Upper lobe of right lung (tissue), 1 donor: ENCODE data around the gene CEACAM18. TPM values are rescaled to one million over a fixed set of nuclear protein-coding genes. Genes with fewer than 3 reads are reported as not detected.

Source experiments
- ATAC-seq: fragments of 200-7000 bp; cut with Tn5 transposase; one replicate; pipeline ENCODE4 v1.9.1; 2020; ENCODE audit warnings: mild to moderate bottlenecking, moderate library complexity
- DNase-seq: peaks from one replicate; pipeline ENCODE4 v3.0.0-alpha.2; 2020
- H3K27ac ChIP-seq: fragments of 200-600 bp; one replicate; pipeline ENCODE4 v1.8.0; 2022
- H3K27me3 ChIP-seq: fragments of 200-600 bp; one replicate; pipeline ENCODE4 v1.8.0; 2022; ENCODE audit warnings: mild to moderate bottlenecking
- H3K36me3 ChIP-seq: fragments of 200-600 bp; one replicate; pipeline ENCODE4 v1.8.0; 2022
- H3K4me1 ChIP-seq: fragments of 200-600 bp; one replicate; pipeline ENCODE4 v1.8.0; 2022
- H3K4me3 ChIP-seq: fragments of 200-600 bp; one replicate; pipeline ENCODE4 v1.8.0; 2022; ENCODE audit warnings: mild to moderate bottlenecking
- H3K9me3 ChIP-seq: fragments of 200-600 bp; one replicate; pipeline ENCODE4 v1.8.0; 2022
- intact Hi-C: fragments of 100-400 bp; cut with DNase I; formaldehyde crosslinking; loops from one replicate; pipeline ENCODE4 v1.11.0; 2022
- total RNA-seq: library from RNA; stranded (reverse); fragmentation: NEBNext Ultra II Directional; extraction: Animal tissue kit (Norgen Biotek cat#: 25700); gene quantifications from one replicate; pipeline ENCODE4 v1.2.1, GENCODE V29; 2021
- TF ChIP-seq, protein P1 (sequence below): fragments of 200-600 bp; IDR thresholded peaks from one replicate; pipeline ENCODE4 v1.8.0; 2022; ENCODE audit warnings: antibody characterized with exemption
- donor health status: DM: no; HTN: yes; CAD: no; lungs with severe emphysema.

CEACAM18 gene
- total RNA-seq, 1 donor from 2014 or later, result not detected

DNA sequence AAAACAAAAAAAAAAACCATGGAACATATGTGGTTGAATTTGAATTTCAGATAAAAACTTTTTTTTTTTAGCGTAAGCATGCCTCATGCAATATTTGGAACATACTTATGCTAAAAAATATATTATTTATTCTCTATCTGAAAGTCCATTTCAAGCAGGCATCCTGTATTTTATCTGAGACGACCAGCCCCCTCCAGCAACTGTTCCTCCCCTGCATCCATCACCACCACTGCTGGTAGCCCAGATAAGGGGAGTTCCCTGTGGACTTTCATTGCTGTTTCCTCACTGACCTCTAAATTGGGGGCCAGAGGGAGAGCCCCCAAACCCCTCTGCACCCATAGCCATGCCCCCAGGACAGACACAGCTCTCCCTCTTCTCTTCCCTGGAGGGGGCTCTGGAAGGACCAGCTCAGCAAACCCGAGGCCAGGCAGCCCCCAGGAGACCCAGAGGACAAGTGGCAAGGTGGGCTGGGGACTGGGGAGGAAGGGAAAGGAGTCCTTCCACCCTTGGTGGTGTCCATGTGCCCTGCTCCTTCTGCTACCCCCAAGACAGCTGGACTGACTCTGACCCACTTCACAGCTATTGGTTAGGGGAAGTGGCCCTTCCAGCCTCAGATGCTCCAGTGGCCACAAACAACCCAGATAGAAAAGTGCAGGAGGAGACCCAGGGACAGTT, 29.9 kb downstream of the CEACAM18 start:
- Histone ChIP-seq H3K27ac (no peak overlapping the region), H3K36me3 (no peaks in the 10 kb centered on the region), H3K9me3 (peaks cover 3% of the 10 kb centered on the region), H3K4me3 (no peak overlapping the region), H3K27me3 (peaks cover 13% of the 10 kb centered on the region), H3K4me1 (no peaks in the 10 kb centered on the region)
- DNase-seq (no peak), ATAC-seq (peak; percentile 15)
- TF ChIP-seq, protein P1, sequence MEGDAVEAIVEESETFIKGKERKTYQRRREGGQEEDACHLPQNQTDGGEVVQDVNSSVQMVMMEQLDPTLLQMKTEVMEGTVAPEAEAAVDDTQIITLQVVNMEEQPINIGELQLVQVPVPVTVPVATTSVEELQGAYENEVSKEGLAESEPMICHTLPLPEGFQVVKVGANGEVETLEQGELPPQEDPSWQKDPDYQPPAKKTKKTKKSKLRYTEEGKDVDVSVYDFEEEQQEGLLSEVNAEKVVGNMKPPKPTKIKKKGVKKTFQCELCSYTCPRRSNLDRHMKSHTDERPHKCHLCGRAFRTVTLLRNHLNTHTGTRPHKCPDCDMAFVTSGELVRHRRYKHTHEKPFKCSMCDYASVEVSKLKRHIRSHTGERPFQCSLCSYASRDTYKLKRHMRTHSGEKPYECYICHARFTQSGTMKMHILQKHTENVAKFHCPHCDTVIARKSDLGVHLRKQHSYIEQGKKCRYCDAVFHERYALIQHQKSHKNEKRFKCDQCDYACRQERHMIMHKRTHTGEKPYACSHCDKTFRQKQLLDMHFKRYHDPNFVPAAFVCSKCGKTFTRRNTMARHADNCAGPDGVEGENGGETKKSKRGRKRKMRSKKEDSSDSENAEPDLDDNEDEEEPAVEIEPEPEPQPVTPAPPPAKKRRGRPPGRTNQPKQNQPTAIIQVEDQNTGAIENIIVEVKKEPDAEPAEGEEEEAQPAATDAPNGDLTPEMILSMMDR, result no peak
- intact Hi-C loops, result no loop called here

DNA sequence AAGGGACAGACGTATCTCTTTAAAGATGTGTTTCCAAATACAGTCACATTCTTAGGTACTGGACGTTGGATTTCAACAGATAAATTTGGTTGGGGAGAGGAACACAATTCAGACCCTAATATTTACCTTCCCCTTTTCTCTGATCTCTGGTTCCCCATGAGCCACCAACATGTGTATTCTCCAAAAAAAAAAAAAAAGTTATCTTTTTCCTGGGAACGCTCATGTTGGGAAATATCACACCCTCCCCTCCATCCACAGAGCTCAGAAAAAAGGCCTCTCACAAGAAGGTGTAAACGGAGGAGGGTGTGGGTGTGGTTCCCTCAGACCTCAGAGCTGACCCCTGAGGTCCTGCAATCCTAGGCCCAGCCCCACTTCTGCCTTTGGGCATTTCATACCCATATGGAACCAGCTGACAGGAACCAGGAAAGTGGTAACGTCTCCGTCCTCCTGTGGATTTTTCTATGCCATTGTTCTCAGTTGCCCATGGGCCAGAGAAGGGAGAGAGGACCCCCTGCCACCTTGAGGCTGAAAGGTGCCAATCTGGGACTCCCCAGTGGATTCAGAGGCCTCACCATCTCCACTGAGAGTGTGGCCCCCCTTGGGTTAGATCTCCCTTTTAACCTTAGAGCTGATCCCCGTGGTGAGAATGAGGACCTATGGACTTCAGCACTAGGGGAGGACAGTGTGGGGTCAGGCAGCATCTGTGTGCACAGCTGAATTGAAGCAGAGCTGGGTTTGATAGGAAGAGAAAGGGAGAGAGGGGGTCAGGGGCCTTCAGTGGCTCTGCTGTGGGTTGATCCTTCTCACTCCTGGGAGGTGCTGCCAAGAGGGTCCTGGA, 31.7 kb downstream of the CEACAM18 start:
- H3K9me3 ChIP-seq, result no peaks in the 10 kb centered on the region
- peaks cover 13% of the 10 kb centered on the region for H3K27me3 ChIP-seq
- H3K27ac ChIP-seq, result no peak overlapping the region
- H3K36me3 ChIP-seq, result no peaks in the 10 kb centered on the region
- DNase-seq (no peak), ATAC-seq (peak; percentile 24)
- TF ChIP-seq, protein P1, result no peak
- no peak overlapping the region for H3K4me3 ChIP-seq
- intact Hi-C loops, result no loop called here
- H3K4me1 ChIP-seq, result no peaks in the 10 kb centered on the region

DNA sequence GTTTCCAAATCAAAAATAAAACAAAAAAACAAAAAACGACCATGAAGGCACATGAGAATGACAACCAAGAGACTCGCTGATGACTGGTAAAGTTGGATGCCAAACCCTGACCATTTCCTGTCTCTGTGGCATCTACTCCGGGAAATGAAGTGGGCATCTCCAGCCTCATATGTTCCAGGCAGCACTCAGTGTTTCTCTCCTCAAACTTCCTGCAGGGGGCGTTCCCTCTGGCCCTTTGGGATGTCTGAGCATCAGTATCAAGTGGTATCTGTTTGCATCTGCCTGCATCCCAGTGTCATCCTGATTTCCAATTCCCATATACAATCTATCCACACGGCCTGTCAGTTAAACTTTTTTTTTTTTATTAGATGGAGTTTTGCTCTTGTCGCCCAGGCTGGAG, 33.0 kb downstream of the CEACAM18 start:
- Histone ChIP-seq H3K27me3 (peaks cover 13% of the 10 kb centered on the region), H3K4me3 (no peak overlapping the region), H3K4me1 (no peaks in the 10 kb centered on the region), H3K27ac (no peak overlapping the region), H3K36me3 (no peaks in the 10 kb centered on the region), H3K9me3 (no peaks in the 10 kb centered on the region)
- TF ChIP-seq, protein P1, result no peak
- intact Hi-C loops, result no loop called here
- DNase-seq (no peak), ATAC-seq (peak; percentile 33)

DNA sequence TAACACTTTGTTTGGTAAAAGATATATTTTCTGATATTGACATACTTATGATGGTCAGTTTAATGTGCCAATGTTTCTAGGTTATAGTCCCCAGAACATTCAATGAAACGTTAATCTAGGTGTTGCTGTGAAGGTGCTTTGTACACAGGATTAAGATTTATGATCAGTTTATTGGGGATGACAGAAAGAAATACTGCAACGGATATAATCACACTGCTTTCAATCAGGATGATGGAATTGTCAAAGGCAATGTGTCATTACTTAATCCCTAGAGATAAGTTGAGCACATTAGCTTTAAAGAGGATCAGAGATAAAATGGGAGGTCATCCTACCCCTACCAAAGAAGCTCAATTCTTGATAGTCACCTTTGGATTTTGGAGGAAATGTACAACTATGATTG, 35.6 kb downstream of the CEACAM18 start:
- TF ChIP-seq, protein P1, result no peak
- no peaks in the 10 kb centered on the region for H3K4me1 ChIP-seq
- H3K4me3 ChIP-seq, result no peak overlapping the region
- no peaks in the 10 kb centered on the region for H3K9me3 ChIP-seq
- no peak for ATAC-seq
- intact Hi-C loops, result no loop called here
- no peaks in the 10 kb centered on the region for H3K36me3 ChIP-seq
- no peak for DNase-seq
- H3K27ac ChIP-seq, result no peak overlapping the region
- peaks cover 13% of the 10 kb centered on the region for H3K27me3 ChIP-seq

DNA sequence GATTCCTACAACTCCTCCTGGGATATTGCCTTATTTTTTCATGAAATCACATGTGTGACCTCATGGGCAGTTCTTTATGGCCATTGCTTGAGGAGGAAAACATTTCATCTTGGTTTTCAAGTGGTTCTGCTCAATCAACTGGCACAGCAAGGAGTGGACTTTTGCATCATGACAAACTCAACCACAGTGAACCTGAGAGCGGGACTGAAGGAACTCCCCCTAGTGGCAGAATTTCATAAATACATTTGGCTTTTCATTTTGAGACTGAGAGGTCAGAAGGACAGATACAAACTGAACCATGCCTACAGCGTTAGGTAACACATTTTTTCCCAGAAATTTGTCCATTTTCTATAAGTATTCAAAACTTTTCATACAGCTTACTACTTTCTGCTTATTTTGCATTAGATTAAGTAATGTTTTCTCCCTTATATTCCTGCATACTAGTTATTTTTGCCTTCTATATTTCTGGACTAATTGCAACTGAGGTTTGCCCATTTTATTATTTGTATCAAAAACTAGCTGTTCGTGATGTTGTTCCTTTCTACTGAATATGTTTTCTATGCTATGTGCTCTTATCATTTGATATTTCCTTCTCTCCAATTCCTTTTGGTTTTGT, 36.6 kb downstream of the CEACAM18 start:
- intact Hi-C loops, result no loop called here
- Histone ChIP-seq H3K9me3 (no peaks in the 10 kb centered on the region), H3K36me3 (no peaks in the 10 kb centered on the region), H3K27me3 (peaks cover 17% of the 10 kb centered on the region), H3K4me3 (no peak overlapping the region), H3K4me1 (no peaks in the 10 kb centered on the region), H3K27ac (no peak overlapping the region)
- DNase-seq (no peak), ATAC-seq (peak; percentile 83)
- TF ChIP-seq, protein P1, result peak; percentile 82
